Naive thymus-derived CD4-positive, alpha-beta T cell (primary cell): ENCODE results near the gene ATP10D. TPM values are rescaled to one million over a fixed set of nuclear protein-coding genes. Genes with fewer than 3 reads are reported as not detected.
"Not testable (repeated sequence)": the region's sequence is repeated elsewhere in the genome, so short reads cannot be mapped to it uniquely, and the experiment has no call there.

Experiments used
- ATAC-seq: fragments of 150-1000 bp; cut with Tn5 transposase; 2 replicates; pipeline ENCODE4 v1.10.0; 2021; ENCODE audit warnings: mild to moderate bottlenecking, moderate library complexity
- CTCF ChIA-PET: fragments of 350-600 bp; sonication (Branson Sonifier 250); formaldehyde crosslinking; loops from one replicate; lab custom pipeline; 2021; ENCODE audit warnings: antibody characterized with exemption; lab: Charles Lee
- POLR2A ChIA-PET: fragments of 350-600 bp; sonication (Branson Sonifier 250); formaldehyde crosslinking; loops from one replicate; lab custom pipeline; 2021; ENCODE audit warnings: antibody characterized with exemption, inconsistent platforms; lab: Charles Lee
- DNase-seq, 9 donors: peaks; one replicate each; pipeline versions ENCODE4 v3.0.0 to v3.0.0-alpha.2; 2020 to 2022; ENCODE audit warnings: mixed read lengths in 1 of 9
- H3K27ac ChIP-seq: one replicate; pipeline ENCODE4 v1.7.0; 2013; ENCODE audit warnings: mild to moderate bottlenecking, low read depth, low read length, moderate library complexity
- H3K27me3 ChIP-seq, 2 donors: one replicate each; pipeline ENCODE4 v1.7.0; 2013; ENCODE audit warnings: low read length in 2 of 2, mild to moderate bottlenecking in 2 of 2, moderate library complexity in 2 of 2; ENCODE audit not compliant: control insufficient read depth in 2 of 2, insufficient read depth in 2 of 2
- H3K36me3 ChIP-seq, 3 experiments: 1 replicate in 2 of 3; 2 replicates in 1 of 3; pipeline ENCODE4 v1.7.0; 2013; ENCODE audit warnings: low read length in 3 of 3, mild to moderate bottlenecking in 3 of 3, moderate library complexity in 1 of 3; ENCODE audit not compliant: insufficient read depth in 3 of 3, control insufficient read depth in 2 of 3
- H3K4me1 ChIP-seq, 2 donors: one replicate each; pipeline ENCODE4 v1.7.0; 2013; ENCODE audit warnings: low read length in 2 of 2, mild to moderate bottlenecking in 2 of 2, moderate library complexity in 1 of 2; ENCODE audit not compliant: control insufficient read depth in 2 of 2, insufficient read depth in 2 of 2
- H3K4me3 ChIP-seq: 2 replicates; pipeline ENCODE4 v1.7.0; 2013; ENCODE audit warnings: mild to moderate bottlenecking, low read length
- H3K9me3 ChIP-seq, 3 experiments: 1 replicate in 2 of 3; 2 replicates in 1 of 3; pipeline ENCODE4 v1.7.0; 2013; ENCODE audit warnings: low read length in 3 of 3; ENCODE audit not compliant: control insufficient read depth in 2 of 3
- H3K27ac Mint-ChIP-seq, 9 donors: one replicate each; pipeline ENCODE4 v1.8.0; 2020 to 2022; ENCODE audit warnings: mixed read lengths in 9 of 9, mild to moderate bottlenecking in 8 of 9, moderate library complexity in 5 of 9, inconsistent platforms in 2 of 9
- H3K27me3 Mint-ChIP-seq, 5 donors: one replicate each; pipeline ENCODE4 v1.8.0; 2021 to 2022; ENCODE audit warnings: mixed read lengths in 5 of 5, mild to moderate bottlenecking in 1 of 5
- H3K36me3 Mint-ChIP-seq, 5 donors: one replicate each; pipeline ENCODE4 v1.8.0; 2020 to 2022; ENCODE audit warnings: mixed read lengths in 5 of 5, mild to moderate bottlenecking in 3 of 5, inconsistent platforms in 1 of 5
- H3K4me1 Mint-ChIP-seq, 7 donors: one replicate each; pipeline ENCODE4 v1.8.0; 2020 to 2022; ENCODE audit warnings: mixed read lengths in 7 of 7, mild to moderate bottlenecking in 3 of 7, inconsistent platforms in 1 of 7
- H3K4me3 Mint-ChIP-seq, 10 donors: one replicate each; pipeline ENCODE4 v1.8.0; 2020 to 2022; ENCODE audit warnings: mild to moderate bottlenecking in 10 of 10, mixed read lengths in 10 of 10, moderate library complexity in 6 of 10, inconsistent platforms in 2 of 10
- H3K9me3 Mint-ChIP-seq, 11 donors: one replicate each; pipeline ENCODE4 v1.8.0; 2020 to 2022; ENCODE audit warnings: mixed read lengths in 11 of 11, mild to moderate bottlenecking in 4 of 11, inconsistent platforms in 1 of 11, moderate library complexity in 1 of 11
- intact Hi-C, 2 donors: fragments of 100-400 bp; cut with micrococcal nuclease; formaldehyde crosslinking; loops; one replicate each; pipeline ENCODE4 v1.15.1; 2023
- polyA plus RNA-seq, 2 donors: library from polyadenylated mRNA; unstranded; fragments of 300-500 nt; fragmentation: Illumina TruSeq; gene quantifications; one replicate each; pipeline ENCODE4 v1.2.3, GENCODE V29; 2021
- total RNA-seq, 6 experiments: library from RNA in 5 of 6; stranded (reverse) in 5 of 6; gene quantifications; 1 replicate in 5 of 6; 2 replicates in 1 of 6; pipeline ENCODE4 v1.2.3 and lab custom pipeline; 2021 to 2026

Gene ATP10D
- total and polyA plus RNA-seq, 7 experiments from 2014 or later: 0.45 to 29.0 (median 3.4) TPM

DNA sequence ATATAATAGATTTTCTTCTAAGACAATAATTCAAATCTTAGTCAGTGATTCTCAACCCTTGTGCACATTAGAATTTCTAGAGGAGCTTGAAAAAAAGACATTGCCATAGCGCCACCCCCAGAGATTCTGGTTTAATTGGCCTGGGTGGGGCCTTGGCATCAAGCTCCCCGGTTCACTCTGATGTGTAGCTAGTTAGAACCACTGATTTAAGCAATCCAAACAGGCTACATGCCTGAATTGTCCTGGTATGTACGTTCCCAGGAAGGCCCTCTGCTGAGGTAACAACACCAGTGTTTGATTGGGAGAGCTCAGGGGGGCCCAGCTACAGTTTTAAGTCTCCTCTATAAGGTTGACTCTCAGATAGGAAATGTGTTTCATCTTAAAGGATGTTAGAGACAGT lies 1.3 kb upstream of the ATP10D start:
- H3K27ac Mint-ChIP-seq: peak overlapping the region in 8 of 9 donors; percentile 74 to 97 (median 88)
- ATAC-seq: no peak
- peaks cover 0 to 11% (median 4%) of the 10 kb centered on the region in 5 donors for H3K27me3 Mint-ChIP-seq
- CTCF ChIA-PET: interaction anchor here (0.7 to 1.0 kb wide), 2 partner anchors 42 to 54 kb away, joined by 3 read pairs; no protein-coding TSS in a partner anchor
- H3K9me3 ChIP-seq: no peaks in the 10 kb centered on the region
- H3K27me3 ChIP-seq: no peaks in the 10 kb centered on the region
- peak in 1 of 9 donors; percentile 8 for DNase-seq
- H3K36me3 Mint-ChIP-seq: no peaks in the 10 kb centered on the region
- no peaks in the 10 kb centered on the region for H3K36me3 ChIP-seq
- H3K4me3 Mint-ChIP-seq: peak overlapping the region; percentile 26 to 98 (median 93)
- peaks cover 7 to 9% of the 10 kb centered on the region in 2 donors for H3K4me1 ChIP-seq
- intact Hi-C loops: loop anchor here (2.0 to 10.0 kb wide), 3 partner anchors 81 to 1421 kb away; partner anchors contain the start of genes CNGA1 (in 1 of the 2), NIPAL1 (in 1 of the 2) and OCIAD2 (in 1 of the 2)
- H3K9me3 Mint-ChIP-seq: no peaks in the 10 kb centered on the region
- H3K4me1 Mint-ChIP-seq: peaks cover 15 to 36% (median 26%) of the 10 kb centered on the region in 7 donors
- no peak overlapping the region for H3K27ac ChIP-seq
- no peak overlapping the region for H3K4me3 ChIP-seq
- POLR2A ChIA-PET: interaction anchor here (4.4 kb wide), 1 partner anchor 20 kb away, joined by 28 read pairs; the partner anchor contains the start of gene COMMD8

DNA sequence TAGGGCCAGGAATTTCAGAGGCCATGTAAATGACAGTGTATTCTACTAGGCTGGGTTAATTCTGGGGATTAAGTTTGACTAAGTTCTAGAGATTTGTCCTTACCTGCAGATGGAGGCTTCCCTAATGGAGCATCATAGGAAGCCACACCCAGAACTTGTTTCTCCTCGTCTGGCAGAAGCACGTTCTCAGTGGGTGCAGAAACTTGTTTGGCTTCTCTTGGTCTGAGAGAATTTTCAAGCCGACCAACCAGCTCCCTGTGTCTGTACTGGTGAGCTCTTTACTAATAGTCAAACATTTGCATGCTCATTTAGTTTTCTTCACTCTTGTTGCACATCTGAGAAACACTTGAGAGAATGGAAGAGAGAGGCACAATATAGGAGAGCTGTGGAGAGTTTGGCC lies 907 bp upstream of the ATP10D start:
- CTCF ChIA-PET: interaction anchor here (1.0 kb wide), 1 partner anchor 53 kb away, joined by 3 read pairs; no protein-coding TSS in a partner anchor
- H3K27me3 ChIP-seq: no peaks in the 10 kb centered on the region
- no peaks in the 10 kb centered on the region for H3K9me3 ChIP-seq
- POLR2A ChIA-PET: interaction anchor here (4.4 kb wide), 1 partner anchor 20 kb away, joined by 28 read pairs; the partner anchor contains the start of gene COMMD8
- DNase-seq (no peak), ATAC-seq (no peak)
- H3K4me1 Mint-ChIP-seq: peaks cover 15 to 36% (median 26%) of the 10 kb centered on the region in 7 donors
- peaks cover 7 to 9% of the 10 kb centered on the region in 2 donors for H3K4me1 ChIP-seq
- H3K4me3 Mint-ChIP-seq: peak overlapping the region; percentile 26 to 98 (median 93)
- H3K36me3 ChIP-seq: no peaks in the 10 kb centered on the region
- intact Hi-C loops: loop anchor here (2.0 to 10.0 kb wide), 3 partner anchors 81 to 1421 kb away; partner anchors contain the start of genes CNGA1 (in 1 of the 2), NIPAL1 (in 1 of the 2) and OCIAD2 (in 1 of the 2)
- no peak overlapping the region for H3K4me3 ChIP-seq
- H3K27me3 Mint-ChIP-seq: peaks cover 0 to 8% (median 0%) of the 10 kb centered on the region in 5 donors
- no peaks in the 10 kb centered on the region for H3K9me3 Mint-ChIP-seq
- H3K27ac Mint-ChIP-seq: peak overlapping the region in 8 of 9 donors; percentile 74 to 97 (median 88)
- no peak overlapping the region for H3K27ac ChIP-seq
- no peaks in the 10 kb centered on the region for H3K36me3 Mint-ChIP-seq

DNA sequence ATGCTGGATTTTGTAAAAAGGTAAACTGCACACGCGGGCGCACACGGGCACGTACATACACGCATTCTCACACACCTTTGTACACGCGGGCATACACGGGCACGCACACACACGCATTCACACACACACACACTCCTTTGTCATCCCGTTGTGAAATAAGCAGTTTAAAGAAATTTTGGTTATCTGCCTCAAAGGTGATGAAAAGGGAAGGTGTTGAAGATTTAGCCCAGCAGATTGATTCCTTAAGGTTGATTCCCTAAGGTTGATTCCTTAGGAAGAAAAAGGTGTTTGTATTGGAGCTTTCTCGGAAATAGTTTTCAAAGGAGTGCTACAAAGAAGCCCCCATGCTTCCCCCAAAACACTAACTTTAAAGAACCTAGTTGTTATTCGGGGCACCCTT lies 693 bp downstream of the ATP10D start:
- Mint-ChIP-seq H3K27me3 (peaks cover 0 to 3% (median 0%) of the 10 kb centered on the region in 5 donors), H3K36me3 (no peaks in the 10 kb centered on the region), H3K9me3 (no peaks in the 10 kb centered on the region), H3K4me3 (peak overlapping the region; percentile 87 to 98 (median 94)), H3K27ac (peak overlapping the region; percentile 78 to 97 (median 89)), H3K4me1 (peaks cover 15 to 36% (median 27%) of the 10 kb centered on the region in 7 donors)
- ATAC-seq (no peak), DNase-seq (no peak)
- Histone ChIP-seq H3K27me3 (no peaks in the 10 kb centered on the region), H3K4me1 (peaks cover 7 to 9% of the 10 kb centered on the region in 2 donors), H3K4me3 (peak overlapping the region; percentile 75), H3K9me3 (no peaks in the 10 kb centered on the region), H3K27ac (peak overlapping the region; percentile 70), H3K36me3 (no peaks in the 10 kb centered on the region)
- POLR2A ChIA-PET: interaction anchor here (1.1 to 4.4 kb wide), 2 partner anchors 22 to 429 kb away, joined by 3 to 28 read pairs; partner anchors contain the start of genes COMMD8 and NFXL1
- CTCF ChIA-PET: no interaction called here
- intact Hi-C loops: loop anchor here (1.0 to 10.0 kb wide), 7 partner anchors 22 to 1419 kb away; partner anchors contain the start of genes COMMD8 (in 2 of the 2), CNGA1 (in 1 of the 2), NFXL1 (in 1 of the 2) and NIPAL1 (in 1 of the 2)

DNA sequence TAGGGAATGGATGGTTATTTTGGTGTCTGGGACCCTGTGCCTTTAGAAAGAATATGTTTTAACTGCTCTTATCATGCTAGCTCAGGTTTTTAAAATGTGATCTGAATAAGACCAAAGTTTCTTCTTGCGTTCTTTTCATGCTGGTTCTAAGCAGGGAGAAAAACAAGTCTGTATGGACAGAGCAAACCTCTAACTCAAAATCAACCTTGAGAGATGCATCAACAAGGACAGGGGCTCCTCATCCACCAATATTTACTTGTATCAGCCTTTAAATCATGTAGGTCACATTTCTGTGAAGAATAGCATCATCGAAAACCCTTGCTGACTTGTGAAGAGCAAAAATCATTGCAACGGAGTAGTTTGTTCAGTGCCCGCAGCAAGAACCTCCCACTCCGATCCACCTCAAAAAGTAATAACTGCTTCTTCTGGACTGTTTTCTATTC lies 1.2 kb downstream of the ATP10D start:
- Mint-ChIP-seq H3K4me3 (peak overlapping the region; percentile 87 to 98 (median 94)), H3K27me3 (peaks cover 0 to 3% (median 0%) of the 10 kb centered on the region in 5 donors), H3K9me3 (no peaks in the 10 kb centered on the region), H3K4me1 (peaks cover 15 to 36% (median 27%) of the 10 kb centered on the region in 7 donors), H3K27ac (peak overlapping the region in 4 of 9 donors; percentile 29 to 82 (median 50)), H3K36me3 (no peaks in the 10 kb centered on the region)
- Histone ChIP-seq H3K4me1 (peaks cover 7 to 9% of the 10 kb centered on the region in 2 donors), H3K27ac (no peak overlapping the region), H3K36me3 (no peaks in the 10 kb centered on the region), H3K27me3 (no peaks in the 10 kb centered on the region), H3K9me3 (no peaks in the 10 kb centered on the region), H3K4me3 (peak overlapping the region; percentile 75)
- DNase-seq (no peak), ATAC-seq (no peak)
- intact Hi-C loops: loop anchor here (5.0 to 10.0 kb wide), 4 partner anchors 46 to 1419 kb away; partner anchors contain the start of genes CNGA1 (in 1 of the 2), NFXL1 (in 1 of the 2), NIPAL1 (in 1 of the 2) and OCIAD2 (in 1 of the 2)
- ChIA-PET POLR2A (interaction anchor here (4.4 kb wide), 1 partner anchor 22 kb away, joined by 28 read pairs; the partner anchor contains the start of gene COMMD8), CTCF (no interaction called here)

DNA sequence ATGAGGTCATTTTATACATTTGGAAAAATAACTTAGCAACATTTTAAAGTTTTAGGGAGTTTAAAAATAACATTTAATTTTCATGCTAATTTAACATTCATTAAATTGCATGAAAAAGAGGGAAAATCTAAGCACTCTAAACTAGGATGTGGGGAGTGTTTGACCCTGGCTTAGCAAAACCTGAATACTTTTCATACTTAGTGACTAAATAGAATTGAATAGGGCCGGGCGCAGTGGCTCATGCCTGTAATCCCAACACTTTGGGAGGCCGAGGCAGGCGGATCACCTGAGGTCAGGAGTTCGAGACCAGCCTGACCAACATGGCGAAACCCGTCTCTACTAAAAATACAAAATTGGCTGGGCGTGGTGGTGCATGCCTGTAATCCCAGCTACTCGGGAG lies 1.7 kb downstream of the ATP10D start:
- H3K36me3 ChIP-seq, H3K27me3 ChIP-seq, H3K36me3 Mint-ChIP-seq, ATAC-seq, H3K9me3 ChIP-seq, H3K4me1 ChIP-seq, H3K9me3 Mint-ChIP-seq, DNase-seq, H3K4me3 ChIP-seq, H3K27ac Mint-ChIP-seq, H3K27me3 Mint-ChIP-seq, CTCF ChIA-PET, H3K27ac ChIP-seq: not testable (repeated sequence)
- intact Hi-C loops: loop anchor here (5.0 to 10.0 kb wide), 4 partner anchors 46 to 1418 kb away; partner anchors contain the start of genes CNGA1 (in 1 of the 2), NFXL1 (in 1 of the 2), NIPAL1 (in 1 of the 2) and OCIAD2 (in 1 of the 2)
- peaks cover 15 to 36% (median 27%) of the 10 kb centered on the region in 7 donors for H3K4me1 Mint-ChIP-seq
- H3K4me3 Mint-ChIP-seq: peak overlapping the region in 4 of 10 donors; percentile 87 to 98 (median 92)
- POLR2A ChIA-PET: interaction anchor here (4.4 kb wide), 1 partner anchor 23 kb away, joined by 28 read pairs; the partner anchor contains the start of gene COMMD8

DNA sequence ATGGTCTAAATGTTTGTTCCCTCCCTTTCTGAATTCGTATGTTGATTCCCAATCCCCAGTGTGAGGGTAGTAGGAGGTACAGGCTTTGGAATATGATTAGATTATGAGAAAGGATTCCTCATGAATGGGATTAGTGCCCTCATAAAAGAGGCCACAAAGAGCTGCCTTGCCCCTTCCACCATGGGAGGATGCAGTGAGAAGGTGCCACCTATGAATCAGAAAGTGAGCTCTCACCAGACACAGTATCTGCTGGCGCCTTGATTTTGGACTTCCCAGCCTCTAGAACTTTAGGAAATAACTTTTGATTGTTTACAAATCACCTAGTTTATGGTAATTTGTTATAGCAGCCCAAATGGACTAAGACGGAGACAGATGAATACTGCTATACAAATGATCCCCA lies 3.6 kb downstream of the ATP10D start:
- H3K27me3 ChIP-seq: no peaks in the 10 kb centered on the region
- Mint-ChIP-seq H3K4me3 (no peak overlapping the region), H3K27me3 (no peaks in the 10 kb centered on the region), H3K9me3 (no peaks in the 10 kb centered on the region), H3K4me1 (peaks cover 19 to 28% (median 26%) of the 10 kb centered on the region in 7 donors), H3K27ac (no peak overlapping the region), H3K36me3 (no peaks in the 10 kb centered on the region)
- no peak overlapping the region for H3K4me3 ChIP-seq
- no peak overlapping the region for H3K27ac ChIP-seq
- ChIA-PET CTCF (no interaction called here), POLR2A (no interaction called here)
- H3K36me3 ChIP-seq: no peaks in the 10 kb centered on the region
- no peaks in the 10 kb centered on the region for H3K9me3 ChIP-seq
- DNase-seq (no peak), ATAC-seq (no peak)
- intact Hi-C loops: loop anchor here (5.0 to 10.0 kb wide), 4 partner anchors 44 to 1416 kb away; partner anchors contain the start of genes CNGA1 (in 1 of the 2), NFXL1 (in 1 of the 2), NIPAL1 (in 1 of the 2) and OCIAD2 (in 1 of the 2)
- H3K4me1 ChIP-seq: peaks cover 7 to 9% of the 10 kb centered on the region in 2 donors
